ENCODE results near the gene IL25.
"Not testable (repeated sequence)": the region's sequence is repeated elsewhere in the genome, so short reads cannot be mapped to it uniquely, and the experiment has no call there.

IL25 gene

DNA sequence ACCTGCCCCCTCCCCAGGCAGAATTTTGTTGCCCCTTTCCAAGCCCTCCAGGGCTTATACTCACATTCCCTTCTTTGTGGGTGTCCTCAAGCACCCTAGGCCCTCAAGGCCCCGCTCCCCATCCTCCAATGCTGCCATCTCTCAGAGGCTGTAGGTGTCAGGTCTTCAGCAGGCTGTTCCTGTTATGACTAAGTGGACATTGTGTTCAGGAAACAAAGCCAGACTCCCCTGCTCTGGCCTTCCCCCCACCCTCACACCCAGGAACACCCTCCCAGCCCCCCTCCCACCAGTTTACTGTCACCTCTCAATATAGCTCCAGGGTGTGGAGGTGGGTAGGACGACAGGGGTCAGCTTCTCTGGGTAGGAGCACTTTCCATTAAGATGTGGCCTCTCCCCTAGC lies 36.9 kb downstream of the IL25 start:
- intact Hi-C loops (cut with micrococcal nuclease): no loop called here
- H3K4me1 Mint-ChIP-seq (ENCODE audit: low read depth): no peaks in the 10 kb centered on the region
- H3K27me3 Mint-ChIP-seq: peaks cover 3% of the 10 kb centered on the region
- H3K36me3 Mint-ChIP-seq (ENCODE audit: low read depth): no peaks in the 10 kb centered on the region
- H3K9me3 Mint-ChIP-seq: no peaks in the 10 kb centered on the region
- H3K4me3 Mint-ChIP-seq: no peak overlapping the region
- no peak overlapping the region for H3K27ac Mint-ChIP-seq

DNA sequence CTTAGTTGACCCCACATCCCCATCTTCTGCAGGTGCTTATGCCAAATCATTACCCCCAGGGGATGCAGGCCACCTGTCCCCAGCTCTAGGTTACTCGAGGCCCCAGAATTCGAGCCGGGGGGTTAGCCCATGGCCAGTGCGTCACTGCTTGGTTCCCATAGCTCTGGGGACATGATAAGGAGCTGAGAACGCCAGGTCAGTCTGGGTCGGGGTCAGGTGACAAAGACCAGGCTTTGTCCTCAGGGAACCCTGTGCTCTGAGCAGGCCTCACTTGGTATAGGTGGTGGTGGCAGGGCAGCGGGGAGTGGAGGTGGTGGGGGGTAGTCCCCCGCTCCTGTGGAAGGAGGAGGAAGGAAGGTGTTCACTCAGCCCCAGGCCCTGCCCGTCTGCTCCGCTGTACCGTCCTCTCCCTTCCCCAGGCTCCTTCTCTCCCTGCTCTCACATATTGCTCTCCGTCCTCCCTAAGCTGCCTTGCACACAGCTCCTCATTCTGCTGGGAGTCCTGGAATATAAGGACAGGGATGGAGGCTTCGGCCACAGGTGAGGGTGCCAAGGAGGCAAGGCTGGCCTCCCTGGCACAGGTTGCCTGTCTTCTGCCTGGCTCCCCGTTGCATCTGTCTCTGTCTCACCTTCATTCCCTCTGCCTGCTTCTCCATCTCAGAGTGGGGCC lies 37.5 kb downstream of the IL25 start:
- intact Hi-C loops (cut with micrococcal nuclease): no loop called here
- H3K4me1 Mint-ChIP-seq (ENCODE audit: low read depth): no peaks in the 10 kb centered on the region
- no peak overlapping the region for H3K4me3 Mint-ChIP-seq
- no peaks in the 10 kb centered on the region for H3K36me3 Mint-ChIP-seq (ENCODE audit: low read depth)
- no peaks in the 10 kb centered on the region for H3K9me3 Mint-ChIP-seq
- H3K27ac Mint-ChIP-seq: no peak overlapping the region
- H3K27me3 Mint-ChIP-seq: peaks cover 3% of the 10 kb centered on the region

DNA sequence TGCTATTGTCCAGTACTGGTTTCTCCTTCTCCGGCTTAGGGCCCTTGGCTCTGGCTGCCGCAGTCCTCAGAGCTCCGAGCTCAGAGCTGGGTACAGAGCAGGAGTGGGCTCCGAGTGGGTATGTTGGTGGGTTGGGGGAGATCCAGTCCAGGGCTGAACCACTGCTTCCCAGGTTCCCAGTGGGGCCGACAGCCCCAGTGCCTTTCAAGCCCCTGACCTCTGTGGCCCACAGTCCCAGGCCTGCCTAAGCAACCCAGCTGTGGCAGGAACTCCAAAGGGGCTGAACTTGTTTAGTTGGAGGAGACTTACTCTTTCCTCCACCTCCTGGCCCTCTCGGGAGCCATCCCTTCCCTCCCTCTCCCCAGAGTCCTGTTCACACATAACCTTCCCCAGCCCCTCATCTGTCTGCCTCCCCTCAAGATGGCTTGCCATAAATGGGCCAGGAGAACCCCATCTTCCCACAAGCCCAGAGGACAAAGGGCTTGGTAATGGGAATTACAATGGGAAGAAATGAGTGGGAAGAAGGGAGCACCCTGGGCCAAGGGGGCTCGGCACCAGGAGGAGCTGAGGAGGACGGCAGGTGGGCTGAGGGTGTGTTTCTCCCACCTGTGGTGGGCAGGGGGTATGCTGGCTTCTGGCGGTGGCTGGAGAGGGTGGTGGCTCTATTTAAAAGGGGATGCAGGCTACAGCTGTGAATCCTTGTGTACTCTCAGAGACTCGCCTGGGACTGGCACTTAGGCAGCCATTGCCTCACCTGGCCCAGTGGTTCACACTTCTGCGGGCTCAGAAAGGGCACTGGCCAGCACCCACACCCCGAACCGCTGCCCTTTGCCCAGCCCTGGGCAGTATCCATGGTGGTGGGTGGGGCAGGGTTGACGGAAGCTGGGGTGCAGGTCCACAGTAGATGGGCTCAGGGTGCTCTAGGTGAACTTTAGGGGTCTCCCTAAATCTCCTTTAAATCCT lies 39.2 kb downstream of the IL25 start:
- Mint-ChIP-seq H3K4me1 (ENCODE audit: low read depth) (no peaks in the 10 kb centered on the region), H3K9me3 (no peaks in the 10 kb centered on the region), H3K27me3 (peaks cover 3% of the 10 kb centered on the region), H3K4me3 (no peak overlapping the region), H3K27ac (no peak overlapping the region), H3K36me3 (ENCODE audit: low read depth) (no peaks in the 10 kb centered on the region)
- intact Hi-C loops (cut with micrococcal nuclease): no loop called here

DNA sequence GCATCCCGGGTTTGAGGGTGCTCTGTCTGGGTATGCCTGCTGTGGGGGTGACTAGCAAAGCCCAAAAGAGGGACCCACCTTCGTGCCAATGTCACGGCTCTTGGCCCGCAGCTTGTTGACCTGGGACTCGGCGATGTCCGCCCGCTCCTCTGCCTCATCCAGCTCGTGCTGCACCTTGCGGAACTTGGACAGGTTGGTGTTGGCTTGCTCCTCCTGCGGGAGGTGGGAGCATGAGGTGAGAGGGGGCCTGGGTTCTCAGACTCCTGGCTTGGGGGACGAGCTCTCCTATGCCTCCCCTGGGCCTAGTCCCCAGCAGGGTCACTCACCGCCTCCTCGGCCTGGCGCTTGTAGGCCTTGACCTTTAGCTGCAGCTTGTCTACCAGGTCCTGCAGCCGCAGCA lies 41.1 kb downstream of the IL25 start:
- Mint-ChIP-seq H3K27me3 (peaks cover 2% of the 10 kb centered on the region), H3K4me1 (ENCODE audit: low read depth) (no peaks in the 10 kb centered on the region), H3K36me3 (ENCODE audit: low read depth) (no peaks in the 10 kb centered on the region), H3K4me3 (no peak overlapping the region), H3K27ac (no peak overlapping the region), H3K9me3 (no peaks in the 10 kb centered on the region)
- intact Hi-C loops (cut with micrococcal nuclease): no loop called here

DNA sequence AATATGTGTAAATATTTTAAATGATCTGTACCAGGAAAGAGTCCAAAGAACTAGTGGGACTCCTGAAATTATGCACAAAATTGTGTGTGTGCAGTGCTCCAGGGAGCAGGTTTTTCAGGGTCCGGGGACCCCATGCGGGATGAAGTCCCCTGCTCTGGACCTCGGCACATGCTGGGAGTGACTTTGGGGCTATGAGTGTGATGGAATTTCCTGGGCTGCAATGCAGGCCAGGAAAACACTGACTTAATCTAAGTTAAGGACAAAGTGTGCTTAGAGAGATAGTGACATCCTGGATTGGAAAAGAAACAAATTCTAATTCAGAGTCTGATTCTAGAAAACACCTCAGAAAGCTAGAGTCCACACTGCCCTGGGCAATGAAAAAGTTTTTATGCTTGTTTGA lies 41.6 kb downstream of the IL25 start:
- peaks cover 2% of the 10 kb centered on the region for H3K27me3 Mint-ChIP-seq
- intact Hi-C loops (cut with micrococcal nuclease): no loop called here
- no peaks in the 10 kb centered on the region for H3K36me3 Mint-ChIP-seq (ENCODE audit: low read depth)
- no peak overlapping the region for H3K27ac Mint-ChIP-seq
- H3K4me3 Mint-ChIP-seq: no peak overlapping the region
- no peaks in the 10 kb centered on the region for H3K4me1 Mint-ChIP-seq (ENCODE audit: low read depth)
- H3K9me3 Mint-ChIP-seq: no peaks in the 10 kb centered on the region

DNA sequence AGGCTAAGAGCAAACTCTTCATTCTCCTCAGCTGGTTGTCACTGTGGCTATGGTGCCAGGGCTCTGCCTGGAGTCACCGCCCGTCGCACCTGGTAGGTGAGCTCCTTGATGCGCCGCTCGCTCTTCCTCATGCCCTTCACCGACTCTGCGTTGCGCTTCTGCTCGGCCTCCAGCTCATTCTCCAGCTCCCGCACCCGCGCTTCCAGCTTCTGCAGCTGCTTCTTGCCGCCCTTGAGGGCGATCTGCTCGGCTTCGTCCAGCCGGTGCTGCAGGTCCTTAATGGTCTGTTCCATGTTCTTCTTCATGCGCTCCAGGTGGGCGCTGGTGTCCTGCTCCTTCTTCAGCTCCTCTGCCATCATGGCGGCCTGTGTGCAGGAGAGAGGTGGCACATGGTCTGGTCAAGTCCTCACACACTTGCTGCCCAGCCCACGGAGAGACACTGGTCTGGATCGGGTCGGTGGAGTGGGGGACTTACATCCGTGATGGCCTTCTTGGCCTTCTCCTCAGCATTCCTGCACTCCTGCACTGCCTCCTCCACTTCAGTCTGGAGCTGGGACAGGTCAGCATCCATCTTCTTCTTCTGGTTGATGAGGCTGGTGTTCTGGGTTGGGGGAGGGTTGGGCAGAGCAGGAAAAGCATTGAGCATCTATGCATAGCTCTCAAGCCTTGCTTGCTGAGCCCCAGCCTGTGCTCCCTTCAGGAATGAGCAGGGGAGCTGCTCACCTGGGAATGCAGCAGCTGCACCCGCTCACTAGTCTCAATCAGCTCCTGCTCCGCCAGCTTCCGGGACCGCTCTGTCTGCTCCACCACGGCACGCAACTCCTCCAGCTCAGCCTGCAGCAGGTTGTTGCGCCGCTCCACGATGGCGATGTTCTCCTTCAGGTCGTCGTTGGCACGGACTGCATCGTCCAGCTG lies 42.6 kb downstream of the IL25 start:
- Mint-ChIP-seq H3K27ac (no peak overlapping the region), H3K4me1 (ENCODE audit: low read depth) (no peaks in the 10 kb centered on the region), H3K36me3 (ENCODE audit: low read depth) (no peaks in the 10 kb centered on the region), H3K27me3 (peaks cover 2% of the 10 kb centered on the region), H3K9me3 (no peaks in the 10 kb centered on the region), H3K4me3 (no peak overlapping the region)
- intact Hi-C loops (cut with micrococcal nuclease): no loop called here

DNA sequence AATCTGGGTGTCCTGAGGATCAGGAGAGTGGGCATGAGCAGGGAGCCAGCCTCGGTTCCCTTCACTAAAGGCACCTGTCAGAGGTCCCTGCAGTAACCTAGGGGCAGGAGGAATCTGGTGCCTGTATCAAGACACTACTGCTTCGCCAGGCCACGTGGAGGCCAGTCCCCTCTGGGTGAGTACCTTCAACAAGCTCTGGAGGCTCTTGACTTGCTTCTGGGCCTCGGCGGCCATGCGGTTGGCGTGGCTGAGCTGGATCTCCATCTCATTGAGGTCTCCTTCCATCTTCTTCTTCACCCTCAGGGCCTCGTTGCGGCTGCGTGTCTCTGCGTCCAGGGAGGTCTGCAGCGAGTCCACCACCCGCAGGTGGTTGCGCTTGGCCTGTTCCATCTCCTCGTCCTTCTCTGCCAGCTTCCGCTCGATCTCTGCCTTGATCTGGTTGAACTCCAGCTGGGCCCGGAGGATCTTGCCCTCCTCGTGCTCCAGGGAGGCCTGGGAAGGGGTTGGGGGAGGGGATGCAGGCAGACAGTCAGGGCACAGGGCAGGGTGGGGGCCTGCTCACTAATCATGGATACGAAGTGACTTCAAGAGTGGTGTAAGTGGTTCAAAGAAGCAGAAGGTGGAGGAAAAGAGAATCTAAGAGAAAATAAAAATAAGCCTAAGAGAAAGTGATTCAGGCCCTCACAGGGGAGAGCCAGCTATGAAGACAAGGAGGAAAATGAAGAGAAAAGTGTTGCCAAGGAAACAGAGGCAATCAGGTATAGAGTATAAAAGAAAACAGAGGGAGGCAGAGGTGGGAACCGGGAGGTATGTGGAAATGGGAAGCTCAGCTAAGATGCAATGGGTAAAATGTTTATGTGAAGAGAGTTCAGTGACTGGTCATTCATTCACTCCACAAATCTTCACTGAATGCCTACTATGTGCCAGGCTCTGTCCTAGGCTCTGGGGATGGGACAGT lies 43.5 kb downstream of the IL25 start:
- H3K4me3 Mint-ChIP-seq: no peak overlapping the region
- peaks cover 2% of the 10 kb centered on the region for H3K27me3 Mint-ChIP-seq
- H3K9me3 Mint-ChIP-seq: no peaks in the 10 kb centered on the region
- no peaks in the 10 kb centered on the region for H3K36me3 Mint-ChIP-seq (ENCODE audit: low read depth)
- H3K4me1 Mint-ChIP-seq (ENCODE audit: low read depth): no peaks in the 10 kb centered on the region
- no peak overlapping the region for H3K27ac Mint-ChIP-seq
- intact Hi-C loops (cut with micrococcal nuclease): no loop called here

DNA sequence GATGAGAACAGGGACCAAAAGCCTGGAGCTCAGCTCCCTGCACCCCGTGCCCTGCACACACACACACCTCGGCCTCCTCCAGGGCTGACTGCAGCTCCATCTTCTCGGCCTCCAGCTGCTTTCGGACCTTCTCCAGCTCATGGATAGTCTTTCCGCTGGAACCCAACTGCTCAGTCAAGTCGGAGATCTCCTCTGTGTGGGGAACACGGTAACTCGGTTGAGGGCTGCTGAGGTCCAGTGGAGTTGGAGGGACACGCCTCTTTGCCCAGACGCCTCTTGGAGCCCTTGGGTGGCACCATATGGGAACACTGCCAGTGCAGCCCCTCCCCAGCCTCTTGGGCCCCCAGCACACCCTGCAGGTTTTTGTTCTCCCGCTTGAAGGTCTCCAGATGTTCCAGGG lies 44.2 kb downstream of the IL25 start:
- Mint-ChIP-seq H3K4me3 (no peak overlapping the region), H3K36me3 (ENCODE audit: low read depth) (no peaks in the 10 kb centered on the region), H3K27me3 (peaks cover 2% of the 10 kb centered on the region), H3K4me1 (ENCODE audit: low read depth) (no peaks in the 10 kb centered on the region), H3K9me3 (no peaks in the 10 kb centered on the region), H3K27ac (no peak overlapping the region)
- intact Hi-C loops (cut with micrococcal nuclease): no loop called here

DNA sequence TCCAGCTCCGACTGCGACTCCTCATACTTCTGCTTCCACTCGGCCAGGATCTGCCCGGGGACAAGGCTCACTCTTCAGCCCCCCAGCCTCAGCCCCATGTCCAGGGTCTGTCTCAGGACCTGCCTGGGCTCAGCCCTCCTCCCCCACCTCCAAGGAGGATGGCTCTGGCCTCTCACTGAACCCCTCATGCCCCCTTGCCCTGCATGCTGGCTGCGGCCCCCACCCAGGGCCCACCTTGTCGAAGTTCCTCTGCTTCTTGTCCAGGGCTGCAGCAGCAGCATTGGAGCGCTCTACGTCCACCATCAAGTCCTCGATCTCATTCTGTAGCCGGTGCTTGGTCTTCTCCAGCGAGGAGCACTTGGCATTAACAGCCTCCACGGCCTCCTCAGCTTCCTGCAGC lies 44.7 kb downstream of the IL25 start:
- intact Hi-C loops (cut with micrococcal nuclease); H3K4me1 Mint-ChIP-seq (ENCODE audit: low read depth); H3K27ac Mint-ChIP-seq; H3K4me3 Mint-ChIP-seq; H3K36me3 Mint-ChIP-seq (ENCODE audit: low read depth); H3K9me3 Mint-ChIP-seq; H3K27me3 Mint-ChIP-seq: not testable (repeated sequence)

DNA sequence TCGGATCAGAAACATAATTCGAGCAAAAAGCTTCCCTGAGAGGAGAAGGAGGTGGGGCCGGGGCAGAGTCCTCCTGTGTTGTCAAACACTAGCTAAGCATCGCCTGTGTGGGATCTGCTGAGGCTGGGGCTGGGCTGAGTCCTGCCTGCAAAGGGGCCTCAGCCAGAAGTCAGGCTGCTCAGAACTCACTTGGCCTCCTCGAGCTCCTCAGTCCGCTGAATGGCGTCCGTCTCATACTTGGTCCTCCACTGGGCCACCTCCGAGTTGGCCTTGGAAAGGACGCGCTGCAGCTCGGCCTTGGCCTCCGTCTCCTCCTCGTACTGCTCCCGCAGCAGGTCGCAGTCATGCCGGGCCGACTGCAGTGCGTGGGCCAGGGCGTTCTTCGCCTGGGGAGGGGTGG lies 45.4 kb downstream of the IL25 start:
- H3K9me3 Mint-ChIP-seq: no peaks in the 10 kb centered on the region
- H3K27me3 Mint-ChIP-seq: peaks cover 2% of the 10 kb centered on the region
- intact Hi-C loops (cut with micrococcal nuclease): no loop called here
- H3K4me1 Mint-ChIP-seq (ENCODE audit: low read depth): no peaks in the 10 kb centered on the region
- no peak overlapping the region for H3K27ac Mint-ChIP-seq
- H3K36me3 Mint-ChIP-seq (ENCODE audit: low read depth): no peaks in the 10 kb centered on the region
- H3K4me3 Mint-ChIP-seq: no peak overlapping the region

DNA sequence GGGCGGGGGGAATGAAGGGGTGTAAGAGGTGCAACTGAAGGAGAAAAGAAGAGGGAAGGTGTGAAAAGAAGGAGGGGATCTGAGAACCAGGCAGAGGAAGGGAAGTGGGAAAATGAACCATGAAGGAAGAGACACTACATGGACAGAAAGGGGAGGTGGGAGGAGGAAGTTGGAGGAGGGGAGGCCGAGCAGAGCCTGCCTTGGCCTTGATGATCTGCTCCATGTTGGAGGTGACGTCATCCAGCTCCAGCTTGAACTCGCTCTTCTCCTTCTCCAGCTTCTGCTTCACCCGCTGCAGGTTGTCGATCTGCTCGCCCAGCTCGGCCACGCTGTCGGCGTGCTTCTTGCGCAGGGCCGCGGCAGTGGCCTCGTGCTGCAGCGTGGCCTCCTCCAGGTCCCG lies 47.0 kb downstream of the IL25 start:
- H3K4me3 Mint-ChIP-seq; H3K9me3 Mint-ChIP-seq; H3K27me3 Mint-ChIP-seq; H3K27ac Mint-ChIP-seq; H3K36me3 Mint-ChIP-seq (ENCODE audit: low read depth); intact Hi-C loops (cut with micrococcal nuclease); H3K4me1 Mint-ChIP-seq (ENCODE audit: low read depth): not testable (repeated sequence)

DNA sequence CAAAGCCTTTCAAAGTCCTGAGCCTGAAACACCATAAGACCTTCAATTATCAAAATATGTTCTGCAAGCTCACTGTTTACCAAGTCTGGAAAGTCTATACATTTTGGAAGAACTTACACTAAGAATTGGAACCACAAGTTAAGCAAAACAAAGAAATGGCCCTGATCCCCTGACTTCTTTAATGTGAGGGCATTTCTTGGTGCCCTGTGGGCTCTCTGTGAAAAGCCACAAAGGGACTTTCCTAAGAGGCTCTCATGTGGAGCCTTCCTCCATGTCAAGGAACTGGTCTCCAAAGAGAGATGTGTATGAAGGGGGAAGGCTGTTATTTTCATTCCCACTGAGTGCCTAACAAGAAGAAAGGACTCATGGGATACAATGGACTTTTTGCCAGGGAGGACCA lies 49.0 kb downstream of the IL25 start:
- H3K4me1 Mint-ChIP-seq (ENCODE audit: low read depth): no peaks in the 10 kb centered on the region
- no peaks in the 10 kb centered on the region for H3K9me3 Mint-ChIP-seq
- intact Hi-C loops (cut with micrococcal nuclease): no loop called here
- peaks cover 4% of the 10 kb centered on the region for H3K27me3 Mint-ChIP-seq
- H3K4me3 Mint-ChIP-seq: no peak overlapping the region
- H3K36me3 Mint-ChIP-seq (ENCODE audit: low read depth): no peaks in the 10 kb centered on the region
- H3K27ac Mint-ChIP-seq: no peak overlapping the region

DNA sequence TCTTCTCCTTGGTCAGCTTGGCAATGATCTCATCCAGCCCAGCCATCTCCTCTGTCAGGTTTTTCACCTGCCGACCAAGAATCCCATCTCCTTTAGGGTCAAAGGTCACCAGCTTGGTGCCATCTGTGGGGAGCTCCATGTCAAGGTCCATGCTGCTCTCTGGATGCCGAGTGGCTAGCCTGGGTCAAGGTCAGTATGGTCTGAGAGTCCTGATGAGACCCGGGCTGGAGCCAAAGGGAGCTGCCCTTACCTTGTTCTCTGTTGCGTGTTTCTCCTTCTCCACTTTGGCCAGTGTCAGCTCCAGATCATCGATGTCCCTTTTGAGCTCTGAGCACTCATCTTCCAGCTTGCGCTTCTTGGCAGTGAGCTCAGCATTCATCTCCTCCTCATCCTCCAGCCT lies 51.0 kb downstream of the IL25 start:
- H3K27ac Mint-ChIP-seq: no peak overlapping the region
- intact Hi-C loops (cut with micrococcal nuclease): no loop called here
- no peaks in the 10 kb centered on the region for H3K4me1 Mint-ChIP-seq (ENCODE audit: low read depth)
- H3K4me3 Mint-ChIP-seq: no peak overlapping the region
- H3K27me3 Mint-ChIP-seq: peaks cover 6% of the 10 kb centered on the region
- H3K9me3 Mint-ChIP-seq: no peaks in the 10 kb centered on the region
- no peaks in the 10 kb centered on the region for H3K36me3 Mint-ChIP-seq (ENCODE audit: low read depth)

All from dendritic cell treated with granulocyte-macrophage colony-stimulating factor and Interleukin-4, amounts not matched to agents 40 ng/mL and 50 ng/mL, for 4 days (primary cell).